GM21737 (cell line): ENCODE results near the gene OGG1.
A peak's percentile ranks its signal among the peaks of the same experiment; 100 is the strongest.

Source experiments
- ATAC-seq: cut with Tn5 transposase; IDR thresholded peaks from one replicate; pipeline ENCODE4 v1.9.1; 2021; ENCODE audit warnings: mild to moderate bottlenecking, moderate library complexity; ENCODE audit not compliant: unreplicated experiment

Gene OGG1

DNA sequence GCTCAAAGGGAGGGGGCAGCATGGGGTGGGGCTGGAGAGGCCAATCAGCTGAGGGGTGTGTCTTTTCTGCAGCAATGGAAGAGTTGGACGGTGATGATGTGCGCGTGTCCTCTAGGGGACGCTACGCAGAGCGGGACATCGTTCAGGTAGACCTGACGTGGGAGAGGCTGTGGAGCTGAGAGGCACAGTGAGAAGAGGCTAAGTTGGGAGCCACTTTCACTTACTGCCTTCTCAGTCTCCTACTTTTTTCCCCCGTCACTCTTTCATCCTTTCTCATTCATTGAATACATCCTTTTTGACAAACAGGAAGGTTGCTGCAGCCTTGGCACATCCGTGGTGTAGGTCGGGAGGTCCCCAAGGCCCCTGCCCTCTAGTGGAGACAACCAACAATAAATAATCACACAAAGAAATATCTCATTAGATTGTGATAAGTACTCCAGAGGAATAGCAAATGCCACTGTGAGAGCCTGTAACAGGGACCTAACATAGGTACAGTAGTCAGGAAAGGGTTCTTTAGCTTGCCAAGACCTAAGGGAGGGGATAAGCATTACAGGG lies 22.6 kb upstream of the OGG1 start:
- no peak for ATAC-seq

DNA sequence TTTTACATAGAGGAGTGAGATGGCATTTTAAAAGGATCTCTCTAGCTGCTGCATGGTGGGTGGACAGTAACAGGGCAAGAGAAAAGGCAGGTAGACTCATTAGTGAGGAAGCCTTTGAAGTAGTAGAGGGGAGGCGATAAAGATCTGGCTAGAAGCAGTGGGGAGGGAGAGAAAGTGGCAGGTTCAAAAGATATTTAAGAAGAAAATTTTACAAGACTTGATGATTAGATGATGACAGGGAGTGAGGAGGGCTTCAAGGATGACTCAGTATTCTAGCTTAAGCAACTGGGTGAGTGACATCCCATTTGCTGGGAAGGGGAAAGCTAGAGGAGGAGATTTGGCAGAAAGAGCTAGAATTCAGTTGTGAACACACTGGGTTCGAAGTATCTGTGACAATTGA lies 22.0 kb upstream of the OGG1 start:
- no peak for ATAC-seq

DNA sequence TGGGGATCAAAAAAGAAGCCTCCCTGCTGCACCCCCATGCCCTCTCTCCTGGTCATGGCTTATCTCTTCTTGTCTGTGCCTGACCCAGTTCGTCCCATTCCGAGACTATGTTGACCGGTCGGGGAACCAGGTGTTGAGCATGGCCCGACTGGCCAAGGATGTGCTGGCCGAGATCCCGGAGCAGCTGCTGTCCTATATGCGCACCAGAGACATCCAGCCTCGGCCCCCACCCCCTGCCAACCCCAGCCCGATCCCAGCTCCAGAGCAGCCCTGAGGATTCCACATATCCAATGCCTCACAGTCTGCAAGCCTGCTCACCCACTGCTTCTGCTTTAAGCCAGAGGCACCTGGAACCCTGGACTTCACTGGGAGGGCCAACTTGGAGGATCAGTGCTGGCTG lies 20.3 kb upstream of the OGG1 start:
- ATAC-seq = no peak

DNA sequence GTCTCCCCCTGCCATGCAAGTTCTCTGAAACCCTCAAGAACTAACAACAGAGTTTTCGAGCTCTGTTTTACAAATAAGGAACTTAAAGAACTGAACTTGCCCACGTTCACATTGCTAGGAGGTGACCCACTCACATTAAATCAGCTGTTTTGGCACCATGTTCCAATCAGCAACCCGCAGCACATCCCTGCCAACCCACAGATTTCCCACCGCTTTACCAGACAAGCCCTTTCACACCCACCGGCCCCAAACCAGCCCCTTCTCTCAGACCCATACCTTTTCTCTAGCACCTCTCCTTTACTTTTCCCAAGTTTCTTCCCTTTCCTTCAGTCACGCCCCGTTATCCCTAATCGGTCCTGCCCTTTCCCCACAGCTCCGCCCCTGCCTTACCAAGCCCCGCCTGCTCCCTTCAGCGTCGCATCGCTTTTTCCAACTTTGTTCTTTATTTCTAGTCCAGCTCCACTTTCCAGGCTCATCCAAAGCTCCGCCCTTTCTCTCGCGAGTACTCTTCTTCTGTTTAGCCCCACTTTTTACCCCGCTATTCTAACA lies 19.0 kb upstream of the OGG1 start:
- peak; percentile 32 for ATAC-seq

DNA sequence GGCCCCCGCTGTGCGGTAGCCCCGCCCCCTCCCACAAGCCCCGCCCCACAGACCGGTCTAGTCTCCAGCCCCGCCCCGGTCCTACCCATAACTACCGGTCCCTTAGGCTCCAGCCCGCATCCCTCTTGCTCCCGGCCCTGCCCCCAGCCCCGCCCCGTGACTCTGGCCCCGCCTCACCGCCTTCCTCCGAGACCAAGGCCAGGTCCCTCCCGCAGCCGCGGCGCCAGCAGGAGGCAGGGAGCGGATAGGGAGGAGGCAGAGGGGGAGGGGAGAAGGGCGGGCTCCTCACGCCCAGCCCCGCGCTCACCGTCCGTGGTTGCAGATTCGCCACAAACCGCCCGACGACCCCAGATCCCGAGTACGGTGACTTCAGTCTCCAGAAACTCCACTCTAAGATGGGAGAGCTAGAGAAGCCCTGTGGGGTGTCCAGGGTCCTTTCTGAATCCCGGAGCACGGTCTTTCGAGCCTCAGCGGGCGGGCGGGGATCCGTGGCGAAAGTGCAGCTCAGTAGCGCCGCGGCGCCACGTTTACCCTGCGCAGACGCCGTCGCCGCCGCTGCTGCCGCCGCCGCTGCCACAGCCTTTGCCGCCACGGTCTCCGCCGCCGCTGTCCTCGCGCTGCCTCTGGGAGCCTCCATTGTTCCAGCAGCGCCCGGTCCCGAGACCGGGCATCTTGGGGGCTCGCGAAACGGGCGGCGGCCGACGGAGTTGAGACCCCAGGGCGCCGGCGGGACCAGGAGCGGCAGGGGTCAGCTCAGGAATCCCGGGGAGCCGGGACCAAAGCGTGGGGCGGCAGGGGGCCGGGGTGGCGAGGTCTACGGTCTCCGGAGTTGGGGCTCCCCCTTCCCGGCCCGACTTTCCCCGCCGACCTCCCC lies 18.3 kb upstream of the OGG1 start, which contains the start of gene BRPF1:
Gene BRPF1, plus strand, starts transcription at position 530 of the 874 bp plus-strand sequence. CDS start 2,406 bp downstream, outside the sequence.
- ATAC-seq = peak; percentile 93

DNA sequence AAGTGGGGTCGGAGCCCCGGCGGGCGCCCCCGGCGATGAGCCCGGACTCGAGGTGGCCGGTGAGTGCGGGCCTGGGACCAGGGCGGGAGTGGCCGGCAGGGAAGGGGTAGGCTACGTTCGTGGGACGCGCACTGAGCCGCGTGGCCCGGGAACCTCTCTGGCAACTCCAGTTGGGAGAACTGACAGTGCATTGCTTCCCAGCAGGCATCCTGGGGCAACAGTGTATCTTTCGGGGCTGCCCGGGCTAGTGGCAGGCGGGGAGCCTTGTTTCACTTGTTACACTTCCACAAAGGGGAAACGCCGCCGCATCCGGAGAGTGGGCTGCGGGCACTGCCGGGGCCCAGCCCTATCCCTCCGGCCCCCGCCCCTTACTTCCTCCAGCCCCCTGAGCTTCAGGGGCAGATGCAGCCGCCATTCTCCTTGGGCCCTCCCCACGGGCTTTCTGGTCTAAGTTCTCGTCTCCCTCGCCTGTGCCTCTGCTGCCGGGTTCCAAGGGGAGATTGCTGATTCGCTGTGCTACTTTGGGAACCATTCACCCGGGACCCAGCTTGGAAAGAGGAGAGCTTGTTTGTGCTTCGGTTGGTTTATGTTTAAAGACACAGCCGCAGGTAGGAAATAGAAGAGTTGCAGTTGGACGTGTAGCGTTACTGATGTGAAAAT lies 17.5 kb upstream of the OGG1 start:
- peak; percentile 14 for ATAC-seq

DNA sequence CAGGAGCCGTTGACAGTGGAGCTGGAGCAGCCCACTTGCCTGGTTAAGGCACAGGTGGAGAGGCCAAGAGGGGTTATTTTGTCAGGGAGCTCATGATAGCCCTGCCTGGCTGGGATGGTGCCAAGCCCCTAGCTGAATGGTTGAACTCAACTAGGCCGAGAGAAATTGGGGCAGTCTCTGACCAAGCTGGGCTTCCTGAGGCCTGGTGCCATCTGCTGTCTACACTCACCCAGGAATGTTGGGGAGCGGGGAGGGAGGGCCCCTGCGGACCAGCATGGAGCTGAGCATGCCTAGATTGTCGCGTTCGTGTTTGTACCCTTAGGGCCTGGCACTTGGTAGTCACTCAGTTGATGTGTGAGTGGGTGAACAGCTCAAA lies 17.0 kb upstream of the OGG1 start:
- no peak for ATAC-seq

DNA sequence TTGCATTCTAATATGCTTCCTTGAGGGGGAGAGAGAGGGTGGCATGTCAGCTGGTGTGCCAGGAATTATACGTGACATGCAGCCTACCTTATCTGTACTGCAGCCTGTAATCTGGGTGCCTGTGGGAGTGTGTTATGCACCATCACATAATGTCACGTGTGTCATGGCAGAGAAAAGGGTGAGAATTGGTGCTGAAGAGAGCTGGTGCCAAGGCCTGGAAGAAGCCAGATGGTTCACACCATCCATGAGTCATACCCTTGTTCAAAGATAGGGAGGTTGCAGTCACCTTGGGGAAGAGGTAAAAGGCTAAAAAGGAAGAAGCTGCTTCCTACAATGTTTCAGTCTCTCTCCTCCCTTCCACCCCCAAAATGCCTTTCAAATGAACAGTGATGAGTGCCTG lies 12.9 kb upstream of the OGG1 start:
- no peak for ATAC-seq

DNA sequence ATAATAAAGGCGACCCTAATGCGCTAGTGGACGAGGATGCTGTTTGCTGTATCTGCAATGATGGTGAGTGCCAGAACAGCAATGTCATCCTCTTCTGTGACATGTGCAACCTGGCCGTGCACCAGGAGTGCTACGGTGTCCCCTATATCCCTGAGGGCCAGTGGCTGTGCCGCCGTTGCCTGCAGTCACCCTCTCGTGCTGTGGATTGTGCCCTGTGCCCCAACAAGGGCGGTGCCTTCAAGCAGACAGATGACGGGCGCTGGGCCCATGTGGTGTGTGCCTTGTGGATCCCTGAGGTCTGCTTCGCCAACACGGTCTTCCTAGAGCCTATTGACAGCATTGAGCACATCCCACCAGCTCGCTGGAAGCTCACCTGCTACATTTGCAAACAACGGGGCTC lies 10.6 kb upstream of the OGG1 start:
- ATAC-seq = no peak

DNA sequence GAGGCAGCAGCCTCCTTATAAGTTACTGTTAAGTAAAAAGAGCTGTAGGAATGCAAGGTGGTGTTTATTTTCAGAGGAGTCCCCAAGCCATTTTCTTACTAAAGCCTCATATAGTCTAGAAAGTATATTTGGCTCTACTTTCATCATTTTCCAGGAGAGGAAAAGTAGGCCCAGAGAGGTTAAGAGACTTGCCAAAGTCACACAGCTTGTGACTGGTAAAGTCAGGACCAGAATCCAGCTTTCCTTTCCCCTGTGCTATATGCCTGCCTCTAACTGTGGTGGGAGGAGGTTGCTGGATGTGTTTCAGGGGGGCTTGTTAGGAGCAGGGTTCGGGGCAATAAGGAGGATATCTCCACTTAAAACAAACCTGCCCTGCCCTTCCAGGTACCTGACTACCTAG lies 7.2 kb upstream of the OGG1 start:
- no peak for ATAC-seq

DNA sequence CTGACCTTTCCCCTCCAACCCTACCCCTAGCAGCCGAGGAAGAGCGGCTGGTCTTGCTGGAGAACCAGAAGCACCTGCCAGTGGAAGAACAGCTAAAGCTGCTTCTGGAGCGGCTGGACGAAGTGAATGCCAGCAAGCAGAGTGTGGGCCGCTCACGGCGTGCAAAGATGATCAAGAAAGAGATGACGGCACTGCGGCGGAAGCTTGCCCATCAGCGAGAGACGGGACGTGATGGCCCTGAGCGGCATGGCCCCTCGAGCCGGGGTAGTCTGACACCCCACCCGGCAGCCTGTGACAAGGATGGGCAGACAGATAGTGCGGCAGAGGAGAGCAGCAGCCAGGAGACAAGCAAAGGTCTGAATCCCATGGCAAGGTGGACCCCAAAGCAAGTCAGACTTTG lies 6.2 kb upstream of the OGG1 start:
- no peak for ATAC-seq

DNA sequence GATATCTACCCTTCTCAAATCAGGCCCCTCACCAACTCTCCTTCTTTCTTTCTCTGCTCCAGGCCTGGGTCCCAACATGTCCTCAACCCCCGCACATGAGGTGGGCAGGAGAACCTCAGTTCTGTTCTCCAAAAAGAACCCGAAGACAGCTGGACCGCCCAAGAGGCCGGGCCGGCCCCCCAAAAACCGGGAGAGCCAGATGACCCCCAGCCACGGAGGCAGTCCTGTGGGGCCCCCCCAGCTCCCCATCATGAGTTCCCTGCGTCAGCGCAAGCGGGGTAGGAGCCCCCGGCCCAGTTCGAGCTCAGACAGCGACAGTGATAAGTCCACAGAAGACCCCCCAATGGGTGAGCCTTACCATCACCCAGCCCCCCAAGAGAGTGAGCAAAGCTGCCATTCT lies 5.6 kb upstream of the OGG1 start:
- ATAC-seq = no peak

DNA sequence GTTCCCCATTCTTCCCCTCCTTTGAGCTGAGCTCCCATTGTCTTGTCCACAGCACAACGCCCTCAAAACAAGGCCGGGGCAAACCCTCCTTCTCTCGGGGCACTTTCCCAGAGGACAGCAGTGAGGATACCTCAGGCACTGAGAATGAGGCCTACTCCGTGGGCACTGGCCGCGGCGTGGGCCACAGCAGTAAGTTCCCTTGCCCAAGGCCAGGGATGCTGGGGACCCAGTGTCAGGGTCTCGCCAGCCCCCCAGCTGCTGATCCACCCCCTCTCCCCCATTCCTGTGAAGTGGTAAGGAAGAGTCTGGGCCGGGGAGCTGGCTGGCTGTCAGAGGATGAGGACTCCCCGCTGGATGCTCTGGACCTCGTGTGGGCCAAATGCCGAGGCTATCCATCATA lies 4.2 kb upstream of the OGG1 start:
- ATAC-seq = no peak

DNA sequence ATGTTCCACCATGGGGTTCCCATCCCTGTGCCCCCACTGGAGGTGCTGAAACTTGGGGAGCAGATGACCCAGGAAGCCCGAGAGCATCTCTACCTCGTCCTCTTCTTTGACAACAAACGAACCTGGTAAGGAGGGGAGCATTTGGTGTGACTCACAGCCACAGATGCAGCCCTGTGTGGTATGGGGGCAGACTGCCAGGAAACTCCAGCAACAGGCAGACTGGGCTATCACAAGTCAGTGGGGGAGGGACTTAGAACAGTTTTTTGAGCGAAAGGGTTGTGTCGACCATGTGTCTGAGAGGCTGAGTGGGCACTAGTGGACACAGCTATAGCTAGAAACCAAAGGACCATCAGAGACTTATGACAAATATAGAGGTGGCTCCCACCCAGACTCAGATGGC lies 3.4 kb upstream of the OGG1 start:
- no peak for ATAC-seq

DNA sequence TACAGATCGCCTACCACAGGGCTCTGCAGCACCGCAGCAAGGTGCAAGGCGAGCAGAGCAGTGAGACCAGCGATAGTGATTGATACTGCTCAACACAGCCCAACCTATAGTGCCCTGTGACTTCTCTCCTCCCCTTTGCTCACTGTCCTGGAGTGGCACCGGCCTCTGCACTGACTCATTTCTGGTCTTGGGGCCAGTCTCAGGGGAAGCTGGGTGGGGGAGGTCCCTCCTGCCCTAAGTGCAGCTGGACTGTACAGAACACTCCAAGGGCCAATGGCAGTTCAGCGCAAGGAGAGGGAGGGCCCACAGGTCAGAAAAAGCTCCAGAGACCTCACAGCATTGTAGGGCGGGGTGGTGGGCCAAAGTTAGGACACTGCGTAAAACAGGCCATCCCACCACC lies 2.5 kb upstream of the OGG1 start:
- ATAC-seq = no peak

DNA sequence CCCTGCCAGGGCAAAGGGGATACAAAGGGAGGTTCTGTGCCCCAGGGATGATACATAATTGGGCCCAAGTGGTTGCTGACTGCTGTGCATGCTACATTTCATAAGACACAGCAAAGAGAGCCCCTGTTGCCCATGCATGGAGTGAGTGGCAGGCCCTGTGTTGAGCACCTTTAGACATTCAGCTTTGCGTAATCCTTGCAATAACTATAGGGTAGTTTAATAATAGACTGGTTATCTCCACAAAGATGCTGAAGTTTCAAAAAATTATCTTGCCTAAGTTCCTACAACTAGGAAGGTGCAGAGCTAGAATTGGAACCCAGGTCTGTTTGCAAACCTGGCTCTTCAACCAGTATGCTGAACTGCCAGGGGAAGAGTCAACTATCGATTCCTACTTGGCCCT lies 1.7 kb upstream of the OGG1 start:
- ATAC-seq = no peak

DNA sequence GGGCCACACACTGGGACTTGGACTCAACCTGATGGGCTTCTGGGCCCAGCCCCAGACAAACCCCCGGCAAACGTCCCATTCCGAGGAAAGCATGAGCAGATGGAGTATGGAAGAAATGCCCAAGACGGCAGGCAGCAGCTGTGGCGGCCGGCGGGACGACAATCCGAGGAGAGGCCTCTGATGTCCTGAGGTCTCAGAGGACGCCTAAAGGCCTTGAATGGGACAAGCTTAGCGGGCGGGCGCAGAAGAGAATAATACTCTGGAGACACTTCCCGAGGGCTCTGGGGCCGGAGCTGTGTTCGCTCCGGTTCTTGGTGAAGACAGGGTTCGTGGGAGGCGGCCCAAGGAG lies 482 bp upstream of the OGG1 start:
- no peak for ATAC-seq

DNA sequence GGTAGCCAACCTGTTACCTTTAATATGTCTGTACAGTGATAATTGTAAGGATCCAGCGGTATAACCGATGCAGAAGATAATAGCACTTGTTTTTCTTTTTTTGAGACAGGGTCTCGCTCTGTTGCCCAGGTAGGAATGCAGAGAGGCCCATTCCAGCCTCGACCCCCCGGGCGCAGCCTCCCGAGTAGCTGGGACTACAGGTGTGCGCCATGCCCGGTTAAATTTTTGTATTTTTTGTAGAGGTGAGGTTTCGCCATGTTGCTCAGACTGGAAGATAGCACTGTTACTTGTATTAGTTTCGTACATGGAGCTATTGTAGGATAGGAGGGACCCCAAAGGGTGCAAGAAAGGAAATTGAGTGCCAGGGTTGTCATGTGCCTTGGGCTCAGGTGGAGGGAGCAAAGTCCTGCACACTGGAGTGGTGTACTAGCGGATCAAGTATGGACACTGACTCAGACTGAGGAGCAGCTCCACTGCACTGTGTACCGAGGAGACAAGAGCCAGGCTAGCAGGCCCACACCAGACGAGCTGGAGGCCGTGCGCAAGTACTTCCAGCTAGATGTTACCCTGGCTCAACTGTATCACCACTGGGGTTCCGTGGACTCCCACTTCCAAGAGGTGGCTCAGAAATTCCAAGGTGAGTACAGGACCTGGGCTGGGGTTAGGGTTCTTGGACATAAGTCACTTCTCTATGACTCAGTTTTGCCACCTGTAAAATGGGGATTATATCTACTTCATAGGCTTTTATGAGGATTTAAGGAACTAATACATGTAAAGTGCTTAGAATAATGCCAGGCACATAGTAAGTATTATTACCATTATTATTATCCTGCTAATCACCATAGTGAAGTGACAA lies 1.0 kb downstream of the OGG1 start:
- ATAC-seq = no peak

DNA sequence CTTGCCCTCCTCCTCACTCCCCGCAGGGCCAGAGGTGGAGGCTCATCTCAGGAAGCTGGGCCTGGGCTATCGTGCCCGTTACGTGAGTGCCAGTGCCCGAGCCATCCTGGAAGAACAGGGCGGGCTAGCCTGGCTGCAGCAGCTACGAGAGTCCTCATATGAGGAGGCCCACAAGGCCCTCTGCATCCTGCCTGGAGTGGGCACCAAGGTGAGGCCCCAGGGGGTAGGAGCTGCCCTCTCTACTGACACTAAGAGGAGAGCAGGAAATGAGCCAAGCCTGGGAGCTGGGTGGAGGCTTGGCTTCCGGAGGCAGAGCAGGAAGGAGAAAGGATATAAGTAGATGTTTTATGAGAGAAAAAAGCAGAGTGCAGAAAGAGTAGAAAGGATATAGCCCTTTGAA lies 4.9 kb downstream of the OGG1 start:
- ATAC-seq = no peak

DNA sequence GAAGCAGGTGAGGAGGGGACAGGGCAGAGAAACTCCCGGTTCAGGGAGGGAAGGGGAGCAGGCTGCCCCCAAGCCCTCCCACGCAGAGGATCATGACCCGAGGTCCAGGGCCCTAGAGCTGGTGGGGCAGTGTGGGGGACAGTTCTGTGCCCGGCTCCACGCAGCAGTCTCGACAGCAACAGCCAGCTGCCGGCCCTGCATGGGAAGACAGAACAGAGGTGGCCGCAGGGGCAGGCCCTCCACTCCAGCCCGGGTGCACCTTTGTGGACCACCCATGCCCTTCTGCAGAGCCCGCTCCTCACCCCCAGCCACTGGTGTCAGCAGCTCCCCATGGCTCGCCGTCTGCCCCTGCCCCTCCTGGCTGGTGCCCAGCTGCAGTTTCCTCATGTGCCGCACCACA lies 7.7 kb downstream of the OGG1 start:
- ATAC-seq = no peak
